Astrocyte (in vitro differentiated cells and primary cell): ENCODE results near the gene FBP1. TPM values are rescaled to one million over a fixed set of nuclear protein-coding genes. Genes with fewer than 3 reads are reported as not detected.

Experiments
- DNase-seq: peaks from one replicate; pipeline ENCODE4 v3.0.0-alpha.2; 2010; ENCODE audit warnings: low read depth
- FAIRE-seq: peaks from 2 replicates; lab custom pipeline; 2011; peaks lifted over from hg19 to GRCh38; lab: Jason Lieb, UNC
- H2AFZ ChIP-seq: 2 replicates; pipeline ENCODE4 v1.6.0; 2012; ENCODE audit warnings: low read depth, low read length, inconsistent platforms
- H3K27ac ChIP-seq: 2 replicates; pipeline ENCODE4 v1.5.1; 2011; ENCODE audit warnings: low read depth, low read length, inconsistent platforms
- H3K27me3 ChIP-seq: 2 replicates; pipeline ENCODE4 v1.6.0; 2011; ENCODE audit warnings: low read length, inconsistent platforms; ENCODE audit not compliant: insufficient read depth
- H3K36me3 ChIP-seq: 2 replicates; pipeline ENCODE4 v1.5.1; 2011; ENCODE audit warnings: low read length, inconsistent platforms; ENCODE audit not compliant: insufficient read depth
- H3K4me1 ChIP-seq: 2 replicates; pipeline ENCODE4 v1.5.1; 2011; ENCODE audit warnings: low read length, inconsistent platforms; ENCODE audit not compliant: insufficient read depth
- H3K4me2 ChIP-seq: 2 replicates; pipeline ENCODE4 v1.6.0; 2012; ENCODE audit warnings: low read length, inconsistent platforms
- H3K4me3 ChIP-seq: 2 replicates; pipeline ENCODE4 v1.5.1; 2011; ENCODE audit warnings: low read depth, mild to moderate bottlenecking, low read length, inconsistent platforms; ENCODE audit not compliant: insufficient read depth
- H3K79me2 ChIP-seq: 2 replicates; pipeline ENCODE4 v1.6.0; 2012; ENCODE audit warnings: mild to moderate bottlenecking, low read length, inconsistent platforms; ENCODE audit not compliant: insufficient read depth
- H3K9ac ChIP-seq: 2 replicates; pipeline ENCODE4 v1.6.0; 2012; ENCODE audit warnings: mild to moderate bottlenecking, low read length, inconsistent platforms
- H3K9me3 ChIP-seq: 2 replicates; pipeline ENCODE4 v1.5.1; 2012; ENCODE audit warnings: low read depth, mild to moderate bottlenecking, low read length, inconsistent platforms; ENCODE audit not compliant: insufficient read depth
- H4K20me1 ChIP-seq: 2 replicates; pipeline ENCODE4 v1.6.0; 2012; ENCODE audit warnings: low read length, inconsistent platforms; ENCODE audit not compliant: insufficient read depth
- H3K27ac Mint-ChIP-seq: one replicate; pipeline ENCODE4 v1.8.0; 2021; ENCODE audit warnings: mild to moderate bottlenecking, mixed read lengths; ENCODE audit not compliant: unreplicated experiment
- H3K27me3 Mint-ChIP-seq: one replicate; pipeline ENCODE4 v1.8.0; 2021; ENCODE audit warnings: low read depth, mixed read lengths; ENCODE audit not compliant: unreplicated experiment
- H3K36me3 Mint-ChIP-seq: one replicate; pipeline ENCODE4 v1.8.0; 2021; ENCODE audit warnings: low read depth, mixed read lengths; ENCODE audit not compliant: unreplicated experiment
- H3K4me1 Mint-ChIP-seq: one replicate; pipeline ENCODE4 v1.8.0; 2021; ENCODE audit warnings: low read depth, mixed read lengths; ENCODE audit not compliant: unreplicated experiment
- H3K4me3 Mint-ChIP-seq: one replicate; pipeline ENCODE4 v1.8.0; 2021; ENCODE audit warnings: mild to moderate bottlenecking, moderate library complexity, mixed read lengths; ENCODE audit not compliant: unreplicated experiment
- H3K9me3 Mint-ChIP-seq: one replicate; pipeline ENCODE4 v1.8.0; 2021; ENCODE audit warnings: mild to moderate bottlenecking, mixed read lengths; ENCODE audit not compliant: unreplicated experiment
- CTCF ChIP-seq: IDR thresholded peaks from 2 replicates; pipeline ENCODE4 v1.5.1; 2011; ENCODE audit warnings: low read depth, mild to moderate bottlenecking, inconsistent platforms, low read length, moderate library complexity; ENCODE audit not compliant: insufficient read depth
- EZH2 ChIP-seq: IDR thresholded peaks from 2 replicates; pipeline ENCODE4 v1.6.1; 2012; ENCODE audit warnings: mild to moderate bottlenecking, low read length, inconsistent platforms; ENCODE audit not compliant: insufficient read depth
- total RNA-seq: library from RNA; stranded (reverse); gene quantifications from 2 replicates; pipeline ENCODE4 v1.2.1, GENCODE V29; 2021

Gene FBP1
- total RNA-seq, 1 donor from 2014 or later, result 0.25 TPM

GRCh38 chr9:94680020-94680419 is 40.7 kb upstream of the FBP1 start:
- Mint-ChIP-seq H3K36me3 (peaks cover 2% of the 10 kb centered on the region), H3K27ac (no peak overlapping the region), H3K27me3 (no peaks in the 10 kb centered on the region), H3K9me3 (no peaks in the 10 kb centered on the region), H3K4me3 (no peak overlapping the region), H3K4me1 (peaks cover 16% of the 10 kb centered on the region)
- no peaks in the 10 kb centered on the region for H3K9me3 ChIP-seq
- H3K36me3 ChIP-seq, result no peaks in the 10 kb centered on the region
- no peak overlapping the region for H3K4me3 ChIP-seq
- H3K79me2 ChIP-seq, result no peaks in the 10 kb centered on the region
- TF ChIP-seq CTCF (no peak), EZH2 (no peak)
- no peak overlapping the region for H3K9ac ChIP-seq
- no peaks in the 10 kb centered on the region for H4K20me1 ChIP-seq
- FAIRE-seq, result no peak
- DNase-seq, result no peak
- H3K4me1 ChIP-seq, result peaks cover 8% of the 10 kb centered on the region
- H3K27me3 ChIP-seq, result no peaks in the 10 kb centered on the region
- no peak overlapping the region for H3K4me2 ChIP-seq
- H3K27ac ChIP-seq, result no peak overlapping the region
- H2AFZ ChIP-seq, result no peak overlapping the region

- Histone ChIP-seq H3K36me3 (no peaks in the 10 kb centered on the region), H3K27me3 (no peaks in the 10 kb centered on the region), H3K27ac (no peak overlapping the region), H3K79me2 (no peaks in the 10 kb centered on the region), H3K4me2 (no peak overlapping the region), H2AFZ (no peak overlapping the region), H3K9me3 (no peaks in the 10 kb centered on the region), H3K9ac (no peak overlapping the region), H3K4me3 (no peak overlapping the region), H4K20me1 (no peaks in the 10 kb centered on the region), H3K4me1 (peaks cover 11% of the 10 kb centered on the region)
- no peak for FAIRE-seq
- no peak overlapping the region for H3K4me3 Mint-ChIP-seq
- peak overlapping the region; percentile 35 for H3K27ac Mint-ChIP-seq
- H3K27me3 Mint-ChIP-seq, result no peaks in the 10 kb centered on the region
- TF ChIP-seq CTCF, result no peak
- no peak for TF ChIP-seq EZH2
- no peak for DNase-seq
- H3K9me3 Mint-ChIP-seq, result no peaks in the 10 kb centered on the region
- H3K4me1 Mint-ChIP-seq, result peaks cover 20% of the 10 kb centered on the region
- peaks cover 2% of the 10 kb centered on the region for H3K36me3 Mint-ChIP-seq
Observed at GRCh38 chr9:94679587-94679986, 40.3 kb upstream of the FBP1 start.

DNA sequence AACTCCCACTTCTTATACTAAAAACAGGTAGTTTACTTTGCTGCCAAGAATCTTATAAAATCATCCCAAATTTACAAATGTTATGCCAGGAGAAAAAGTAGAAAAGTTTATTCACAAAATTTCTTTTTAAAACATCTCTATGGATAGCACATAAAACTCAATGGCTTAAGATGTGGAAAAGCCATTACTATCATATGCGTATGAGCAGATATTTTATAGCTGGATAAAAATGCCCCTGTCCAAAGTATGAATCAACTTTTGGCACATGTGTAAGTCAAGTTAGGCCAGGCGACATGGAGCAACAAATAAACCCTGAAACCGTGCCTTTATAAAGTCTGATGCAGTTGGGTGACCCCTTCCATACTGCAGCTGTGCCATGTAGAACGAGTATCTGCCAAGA is 38.6 kb upstream of the FBP1 start:
- H3K4me1 ChIP-seq, result peaks cover 18% of the 10 kb centered on the region
- H4K20me1 ChIP-seq, result no peaks in the 10 kb centered on the region
- Mint-ChIP-seq H3K36me3 (peaks cover 2% of the 10 kb centered on the region), H3K27ac (no peak overlapping the region), H3K4me3 (no peak overlapping the region), H3K4me1 (peaks cover 25% of the 10 kb centered on the region), H3K27me3 (no peaks in the 10 kb centered on the region), H3K9me3 (no peaks in the 10 kb centered on the region)
- no peaks in the 10 kb centered on the region for H3K9me3 ChIP-seq
- no peak for TF ChIP-seq CTCF
- TF ChIP-seq EZH2, result no peak
- no peak overlapping the region for H2AFZ ChIP-seq
- DNase-seq, result no peak
- no peak overlapping the region for H3K4me2 ChIP-seq
- no peak overlapping the region for H3K4me3 ChIP-seq
- no peaks in the 10 kb centered on the region for H3K36me3 ChIP-seq
- no peaks in the 10 kb centered on the region for H3K79me2 ChIP-seq
- H3K9ac ChIP-seq, result no peak overlapping the region
- FAIRE-seq, result no peak
- no peak overlapping the region for H3K27ac ChIP-seq
- no peaks in the 10 kb centered on the region for H3K27me3 ChIP-seq
